Measurements from ENCODE around the gene GSTO2.
A peak's percentile ranks its signal among the peaks of the same experiment; 100 is the strongest.

The GSTO2 gene

DNA sequence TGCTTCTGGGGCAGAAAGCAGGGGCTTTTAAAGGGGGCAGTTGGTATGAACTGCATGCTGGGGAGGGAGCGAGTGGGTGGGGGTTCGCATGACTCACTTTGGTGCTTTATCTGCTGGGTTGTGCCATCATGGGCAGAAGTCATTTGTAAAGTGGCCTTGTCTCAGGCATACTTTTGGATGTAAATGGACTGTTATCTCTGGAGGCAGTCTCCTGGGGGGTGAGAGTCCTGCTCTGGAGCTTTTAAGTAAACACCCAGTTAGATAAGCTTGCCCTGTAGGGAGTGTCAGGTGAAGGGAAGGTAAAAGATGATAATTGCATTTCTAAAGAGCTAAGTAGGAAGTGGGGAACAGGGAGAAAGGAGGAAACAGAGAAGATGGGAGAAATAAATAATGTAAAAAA, 15.9 kb upstream of the GSTO2 start:
- no peak for DNase-seq (ENCODE audit: low read depth)
- no peak for TF ChIP-seq CTCF (conservative IDR thresholded peaks at IDR 0.05; ENCODE audit: control insufficient read depth, insufficient read depth, low read depth, low read length)
- no peak overlapping the region for H3K4me3 ChIP-seq (ENCODE audit: control insufficient read depth, low read depth, low read length)

GRCh38 chr10:104253606-104254410, 15.2 kb upstream of the GSTO2 start:
- TF ChIP-seq CTCF (conservative IDR thresholded peaks at IDR 0.05; ENCODE audit: control insufficient read depth, insufficient read depth, low read depth, low read length) = no peak
- peak overlapping the region; percentile 62 for H3K4me3 ChIP-seq (ENCODE audit: control insufficient read depth, low read depth, low read length)
- DNase-seq (ENCODE audit: low read depth) = peak; percentile 28

- DNase-seq (ENCODE audit: low read depth) = peak; percentile 79
- peak within 1 kb of the TSS; percentile 62 for H3K4me3 ChIP-seq (ENCODE audit: control insufficient read depth, low read depth, low read length)
- TF ChIP-seq CTCF (conservative IDR thresholded peaks at IDR 0.05; ENCODE audit: control insufficient read depth, insufficient read depth, low read depth, low read length) = no peak
Observed at GRCh38 chr10:104254493-104255310, 14.3 kb upstream of the GSTO2 start, which contains the start of gene GSTO1. Gene GSTO1, plus strand, starts transcription at chr10:104254892. Its CDS starts 37 bp downstream, at chr10:104254929.

- DNase-seq (ENCODE audit: low read depth) = peak; percentile 87
- H3K4me3 ChIP-seq (ENCODE audit: control insufficient read depth, low read depth, low read length) = peak overlapping the region; percentile 62
- no peak for TF ChIP-seq CTCF (conservative IDR thresholded peaks at IDR 0.05; ENCODE audit: control insufficient read depth, insufficient read depth, low read depth, low read length)
Observed at GRCh38 chr10:104255311-104255981, 13.5 kb upstream of the GSTO2 start.

DNA sequence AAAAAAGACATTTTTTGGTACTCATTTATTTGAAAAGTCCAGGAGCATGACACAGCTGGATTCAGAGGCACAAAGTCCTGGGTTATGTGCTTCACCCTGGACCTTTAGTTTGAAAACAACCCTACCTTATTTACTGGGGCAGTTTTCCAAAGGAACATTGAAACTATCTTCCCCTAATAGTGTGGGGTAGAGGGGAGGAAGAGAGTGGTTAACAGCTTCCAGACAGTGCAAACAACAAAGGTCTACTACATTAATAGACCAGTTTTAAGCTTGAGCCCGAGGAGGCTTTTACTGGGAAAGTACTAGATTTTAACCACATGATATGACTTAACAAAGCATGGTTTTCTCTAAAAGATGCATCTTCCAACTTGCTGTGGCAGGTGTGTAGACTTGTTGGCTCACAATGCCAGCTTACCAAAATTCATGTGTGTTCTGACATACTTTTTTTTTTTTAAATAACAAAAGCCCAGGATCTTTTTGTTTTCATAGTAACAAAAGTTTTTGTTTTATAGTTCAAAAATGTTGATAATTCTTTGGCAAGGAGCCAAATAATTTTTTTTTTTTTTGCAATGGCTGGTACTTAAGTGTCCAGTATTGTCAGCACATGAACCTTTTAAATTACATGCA, 12.5 kb upstream of the GSTO2 start:
- H3K4me3 ChIP-seq (ENCODE audit: control insufficient read depth, low read depth, low read length) = peak overlapping the region; percentile 62
- peak; percentile 12 for DNase-seq (ENCODE audit: low read depth)
- TF ChIP-seq CTCF (conservative IDR thresholded peaks at IDR 0.05; ENCODE audit: control insufficient read depth, insufficient read depth, low read depth, low read length) = no peak

- H3K4me3 ChIP-seq (ENCODE audit: control insufficient read depth, low read depth, low read length) = no peak overlapping the region
- DNase-seq (ENCODE audit: low read depth) = no peak
- TF ChIP-seq CTCF (conservative IDR thresholded peaks at IDR 0.05; ENCODE audit: control insufficient read depth, insufficient read depth, low read depth, low read length) = no peak
Observed at GRCh38 chr10:104257235-104257634, 11.7 kb upstream of the GSTO2 start.
